NCI-H1092 (cell line): Measurements from ENCODE around the gene CCR5.
A peak's percentile ranks its signal among the peaks of the same experiment; 100 is the strongest.
"Not testable (repeated sequence)": the region's sequence is repeated elsewhere in the genome, so short reads cannot be mapped to it uniquely, and the experiment has no call there.

Experiments used
- DNase-seq: peaks from one replicate; lab custom pipeline; 2025; lab: John Stamatoyannopoulos, UW

CCR5 gene

GRCh38 chr3:46370839-46371518 is at the start of gene CCR5:
CCR5 (plus strand) TSS chr3:46370946; CDS start chr3:46372903, 1,957 bp downstream.
- no peak for DNase-seq

GRCh38 chr3:46321461-46322104 is 49.2 kb upstream of the CCR5 start:
- no peak for DNase-seq

GRCh38 chr3:46324036-46324435 is 46.7 kb upstream of the CCR5 start:
- no peak for DNase-seq

GRCh38 chr3:46325645-46326300 is 45.0 kb upstream of the CCR5 start:
- DNase-seq = no peak

- not testable (repeated sequence) for DNase-seq
Observed at GRCh38 chr3:46330676-46331075, 40.1 kb upstream of the CCR5 start.

- no peak for DNase-seq
Observed at GRCh38 chr3:46334741-46335478, 35.8 kb upstream of the CCR5 start.

- no peak for DNase-seq
Observed at GRCh38 chr3:46335541-46335940, 35.2 kb upstream of the CCR5 start.

GRCh38 chr3:46337911-46338310 is 32.8 kb upstream of the CCR5 start:
- DNase-seq = no peak

- no peak for DNase-seq
Observed at GRCh38 chr3:46338840-46339239, 31.9 kb upstream of the CCR5 start.

GRCh38 chr3:46344476-46344875 is 26.3 kb upstream of the CCR5 start:
- DNase-seq = no peak

GRCh38 chr3:46348823-46349482 is 21.8 kb upstream of the CCR5 start:
- DNase-seq = no peak

- DNase-seq = no peak
Observed at GRCh38 chr3:46349484-46350261, 21.1 kb upstream of the CCR5 start.

GRCh38 chr3:46350262-46350565 is 20.5 kb upstream of the CCR5 start:
- DNase-seq = no peak

- DNase-seq = no peak
Observed at GRCh38 chr3:46351646-46352045, 19.1 kb upstream of the CCR5 start.

- no peak for DNase-seq
Observed at GRCh38 chr3:46353090-46353489, 17.7 kb upstream of the CCR5 start.

GRCh38 chr3:46353647-46354410 is 16.9 kb upstream of the CCR5 start, which contains the start of gene CCR2:
CCR2 (plus strand) TSS chr3:46354111; CDS start chr3:46357528, 3,417 bp downstream.
- no peak for DNase-seq

GRCh38 chr3:46354478-46354877 is 16.3 kb upstream of the CCR5 start:
- DNase-seq = no peak

GRCh38 chr3:46354984-46355383 is 15.8 kb upstream of the CCR5 start:
- no peak for DNase-seq

GRCh38 chr3:46356276-46356675 is 14.5 kb upstream of the CCR5 start:
- DNase-seq = no peak

- DNase-seq = peak; percentile 56
Observed at GRCh38 chr3:46356909-46357308, 13.8 kb upstream of the CCR5 start.

- DNase-seq = no peak
Observed at GRCh38 chr3:46358466-46358865, 12.3 kb upstream of the CCR5 start.
